IPS DF 6.9 (cell line): ENCODE data around the gene GRHL1.

Experiments used
- DNase-seq: peaks from one replicate; pipeline ENCODE4 v3.0.0-alpha.2; 2013; ENCODE audit warnings: low read depth, low spot score
- H3K27ac ChIP-seq: one replicate; pipeline ENCODE4 v1.5.1; 2013; ENCODE audit warnings: low read length, control low read depth
- H3K27me3 ChIP-seq: 2 replicates; pipeline ENCODE4 v1.6.1; 2013; ENCODE audit warnings: mild to moderate bottlenecking, low read length; ENCODE audit not compliant: control insufficient read depth, insufficient read depth
- H3K36me3 ChIP-seq: 2 replicates; pipeline ENCODE4 v1.6.1; 2013; ENCODE audit warnings: low read length; ENCODE audit not compliant: control insufficient read depth, insufficient read depth
- H3K4me1 ChIP-seq: 2 replicates; pipeline ENCODE4 v1.6.1; 2013; ENCODE audit warnings: low read length; ENCODE audit not compliant: control insufficient read depth, insufficient read depth
- H3K4me3 ChIP-seq: 2 replicates; pipeline ENCODE4 v1.5.1; 2013; ENCODE audit warnings: mild to moderate bottlenecking, low read length
- H3K9me3 ChIP-seq: 2 replicates; pipeline ENCODE4 v1.6.1; 2013; ENCODE audit warnings: low read length, inconsistent platforms; ENCODE audit not compliant: control insufficient read depth, insufficient read depth
- WGBS: extraction: QIAGEN DNeasy Blood & Tissue Kit; methylation state at CpG from one replicate; pipeline ENCODE4 v1.1.7; 2013; ENCODE audit warnings: mixed read lengths, missing lambda C conversion rate; ENCODE audit not compliant: insufficient read length, insufficient coverage; 5-methylcytosine and 5-hydroxymethylcytosine counted together

The GRHL1 gene

DNA sequence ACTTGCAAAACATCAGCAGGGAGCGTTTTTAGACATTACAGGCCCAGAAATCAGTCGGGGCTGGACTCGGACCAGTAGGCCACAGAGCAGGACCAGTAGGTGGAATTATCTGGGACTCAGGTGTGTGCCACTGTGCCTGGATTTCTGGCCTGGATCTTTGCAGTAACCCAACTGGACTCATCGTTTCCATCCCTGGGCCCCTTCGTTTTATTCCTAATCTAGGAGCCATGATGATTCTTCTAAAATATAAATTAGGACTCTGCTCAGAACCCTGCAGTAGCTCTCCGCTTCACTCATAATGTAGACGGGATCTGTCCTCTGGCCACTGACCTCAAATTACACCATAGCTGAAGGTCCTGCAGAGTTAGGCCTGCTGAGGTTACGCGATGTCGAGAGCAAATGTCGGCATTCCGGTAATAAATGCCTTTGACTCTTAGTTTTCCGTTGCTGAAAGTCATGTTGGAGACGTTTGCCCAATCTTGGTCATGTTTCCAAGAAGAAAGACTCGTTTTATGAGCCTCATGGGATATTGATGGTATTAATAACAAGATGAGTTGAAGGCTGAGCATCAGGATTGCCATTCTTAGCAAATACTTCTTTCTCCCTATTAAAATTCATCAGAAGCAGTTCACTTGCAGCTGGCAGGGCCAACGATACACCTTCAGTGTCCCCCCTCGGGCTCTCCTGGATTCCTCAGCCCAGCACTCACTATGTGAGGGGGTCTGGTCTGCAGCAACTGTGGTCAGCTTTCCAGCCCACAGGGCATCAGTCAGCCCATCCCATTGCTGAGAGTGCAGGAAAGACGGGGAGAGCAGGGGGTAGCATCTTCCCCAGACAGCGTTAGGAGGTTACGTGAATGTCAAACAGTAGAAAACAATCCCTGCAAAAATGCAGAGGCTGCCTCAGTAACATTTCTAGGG, 52.0 kb downstream of the GRHL1 start:
- Histone ChIP-seq H3K4me3 (no peak overlapping the region), H3K27ac (no peak overlapping the region), H3K4me1 (peaks cover 1% of the 10 kb centered on the region; the same call in 1 of the 2 replicates), H3K27me3 (no peaks in the 10 kb centered on the region), H3K9me3 (no peaks in the 10 kb centered on the region), H3K36me3 (no peaks in the 10 kb centered on the region)
- no peak for DNase-seq
- no CpG with 5 or more reads among the region's 20 CpGs for WGBS

DNA sequence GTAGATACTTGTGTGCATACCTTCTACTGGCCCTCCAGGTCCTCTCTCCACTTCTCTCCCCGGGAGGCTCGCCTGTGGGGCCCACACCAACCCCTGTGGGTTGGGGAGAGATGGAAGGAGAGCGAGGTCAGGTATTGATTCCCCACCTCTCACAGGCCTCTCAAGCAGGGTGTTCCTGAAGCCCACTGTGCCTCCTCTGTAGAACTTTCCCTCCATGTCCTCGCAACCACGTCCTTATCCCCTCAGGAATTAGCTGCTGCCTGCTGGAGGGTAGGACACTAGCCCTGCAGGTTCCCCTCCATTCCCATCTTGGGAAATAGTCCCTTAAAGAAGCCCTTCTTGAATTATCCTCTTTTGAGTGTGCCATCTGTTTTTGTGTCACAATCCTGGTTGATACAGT, 52.9 kb downstream of the GRHL1 start:
- Histone ChIP-seq H3K36me3 (no peaks in the 10 kb centered on the region), H3K4me1 (peaks cover 1% of the 10 kb centered on the region; the same call in 1 of the 2 replicates), H3K9me3 (no peaks in the 10 kb centered on the region), H3K27ac (no peak overlapping the region), H3K4me3 (no peak overlapping the region), H3K27me3 (no peaks in the 10 kb centered on the region)
- no CpG with 5 or more reads among the region's 5 CpGs for WGBS
- no peak for DNase-seq

DNA sequence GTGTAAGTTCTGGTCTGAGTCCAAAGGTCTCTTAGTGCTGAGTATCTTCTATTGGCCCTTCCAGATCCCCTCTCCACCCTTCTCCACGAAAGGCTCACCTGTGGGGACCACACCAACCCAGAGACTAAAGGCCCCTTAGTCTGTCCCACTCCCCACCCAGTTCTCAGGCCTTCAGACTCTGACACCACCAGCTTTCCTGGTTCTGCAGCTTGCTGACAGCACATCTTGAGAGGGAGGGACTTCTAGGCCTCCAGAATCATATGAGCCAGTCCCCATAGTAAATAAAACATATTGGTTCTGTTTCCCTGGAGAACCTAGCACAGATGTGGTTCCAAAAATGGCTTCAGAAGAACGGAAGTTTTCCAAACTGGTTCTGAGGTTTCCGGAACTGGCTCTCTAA, 53.3 kb downstream of the GRHL1 start:
- Histone ChIP-seq H3K36me3 (no peaks in the 10 kb centered on the region), H3K27ac (no peak overlapping the region), H3K4me1 (peaks cover 1% of the 10 kb centered on the region; the same call in 1 of the 2 replicates), H3K27me3 (no peaks in the 10 kb centered on the region), H3K9me3 (no peaks in the 10 kb centered on the region), H3K4me3 (no peak overlapping the region)
- no CpG with 5 or more reads among the region's 3 CpGs for WGBS
- no peak for DNase-seq

DNA sequence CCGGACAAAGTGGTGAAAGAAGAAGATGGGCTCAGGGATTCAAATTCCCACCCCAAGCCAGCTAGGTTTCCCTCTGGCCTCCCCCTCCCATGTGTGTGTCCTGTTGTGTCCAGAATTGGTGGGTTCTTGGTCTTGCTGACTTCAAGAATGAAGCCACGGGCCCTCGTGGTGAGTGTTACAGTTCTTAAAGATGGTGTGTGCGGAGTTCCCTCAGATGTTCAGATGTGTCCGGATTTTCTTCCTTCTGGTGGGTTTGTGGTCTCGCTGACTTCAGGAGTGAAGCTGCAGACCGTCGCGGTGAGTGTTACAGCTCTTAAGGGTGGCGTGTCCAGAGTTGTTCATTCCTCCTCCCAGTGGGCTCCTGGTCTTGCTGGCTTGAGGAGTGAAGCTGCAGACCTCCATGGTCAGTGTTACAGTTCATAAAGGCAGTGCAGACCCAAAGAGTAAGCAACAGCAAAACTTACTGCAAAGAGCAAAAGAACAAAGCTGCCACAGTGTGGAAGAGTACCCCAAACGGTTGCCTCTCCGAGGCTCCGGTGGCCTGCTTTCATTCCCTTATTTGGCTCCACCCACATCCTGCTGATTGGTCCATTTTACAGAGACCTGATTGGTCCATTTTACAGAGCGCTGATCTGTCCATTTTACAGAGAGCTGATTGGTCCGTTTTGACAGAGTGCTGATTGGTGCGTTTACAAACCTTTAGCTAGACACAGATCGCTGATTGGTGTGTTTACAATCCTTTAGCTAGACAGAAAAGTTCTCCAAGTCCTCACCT, 54.2 kb downstream of the GRHL1 start:
- Histone ChIP-seq H3K27me3 (no peaks in the 10 kb centered on the region), H3K4me3 (no peak overlapping the region), H3K4me1 (peaks cover 1% of the 10 kb centered on the region; the same call in 1 of the 2 replicates), H3K36me3 (no peaks in the 10 kb centered on the region), H3K27ac (no peak overlapping the region), H3K9me3 (no peaks in the 10 kb centered on the region)
- no CpG with 5 or more reads among the region's 17 CpGs for WGBS
- no peak for DNase-seq

DNA sequence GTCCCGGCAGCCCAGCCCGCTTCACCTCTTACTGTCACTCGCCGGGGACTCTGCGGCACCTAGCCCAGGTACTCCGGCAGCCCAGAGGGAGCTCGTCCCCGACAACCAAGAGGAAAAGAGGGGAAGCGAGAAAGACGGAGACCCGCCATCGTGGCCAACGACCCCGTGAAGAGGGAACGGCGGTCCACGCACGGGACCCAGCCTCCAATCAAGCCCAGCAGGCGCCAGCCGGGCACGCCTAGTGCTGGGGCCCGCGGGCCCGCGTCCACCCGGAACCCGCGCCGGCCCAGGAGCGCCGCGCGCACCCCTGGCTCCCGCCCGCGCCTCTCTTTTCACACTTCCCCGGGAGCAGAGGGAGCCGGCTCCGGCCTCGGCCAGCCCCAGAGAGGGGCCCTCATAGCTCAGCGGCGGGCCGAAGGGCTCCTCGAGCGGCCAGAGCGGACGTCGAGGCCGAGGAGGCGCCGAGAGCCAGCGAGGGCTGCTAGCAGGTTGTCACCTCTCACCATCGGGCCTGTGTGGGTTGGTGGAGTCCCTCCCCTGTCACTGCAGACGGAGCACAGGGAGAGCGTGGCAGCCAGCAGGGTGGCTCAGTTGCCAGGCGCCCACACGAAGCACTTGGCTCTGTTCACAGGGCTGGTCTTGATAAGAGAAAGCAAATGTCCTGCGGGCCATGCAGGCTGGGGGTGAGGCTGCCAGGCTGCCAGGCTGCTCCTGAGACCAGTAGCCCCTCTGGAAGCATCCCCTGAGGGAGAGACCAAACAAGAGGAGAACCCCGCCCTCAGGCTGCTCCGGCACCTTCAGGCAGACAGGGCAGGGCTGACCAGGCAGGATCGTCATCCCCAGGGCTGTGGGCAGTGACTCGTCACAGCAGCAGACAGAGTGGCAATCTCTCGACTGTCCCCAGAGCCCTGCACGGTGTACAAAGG, 55.0 kb downstream of the GRHL1 start:
- Histone ChIP-seq H3K4me1 (peaks cover 1% of the 10 kb centered on the region; the same call in 1 of the 2 replicates), H3K27ac (no peak overlapping the region), H3K4me3 (no peak overlapping the region), H3K9me3 (no peaks in the 10 kb centered on the region), H3K36me3 (no peaks in the 10 kb centered on the region), H3K27me3 (no peaks in the 10 kb centered on the region)
- no peak for DNase-seq
- WGBS, result no CpG with 5 or more reads among the region's 64 CpGs

DNA sequence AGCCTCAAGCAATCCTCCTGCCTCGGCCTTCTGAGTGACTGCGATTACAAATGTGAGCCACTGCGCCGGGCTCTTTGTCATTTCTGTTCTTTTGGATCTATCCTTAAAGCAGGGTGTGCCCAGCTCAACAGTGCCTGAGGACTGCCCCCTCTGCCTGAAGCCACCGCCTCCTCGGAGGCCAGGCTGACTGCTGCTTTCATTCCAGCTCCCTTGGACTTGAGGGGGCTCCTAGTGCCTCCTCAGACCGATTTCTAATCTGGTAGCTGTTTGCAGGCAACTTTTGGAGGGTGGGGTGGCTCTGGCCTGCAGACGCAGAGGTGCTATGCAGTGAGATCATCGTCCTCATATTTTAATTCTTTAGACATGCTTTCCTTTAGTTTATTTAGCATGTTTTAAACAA, 55.9 kb downstream of the GRHL1 start:
- Histone ChIP-seq H3K4me3 (no peak overlapping the region), H3K9me3 (no peaks in the 10 kb centered on the region), H3K4me1 (peaks cover 1% of the 10 kb centered on the region; the same call in 1 of the 2 replicates), H3K36me3 (no peaks in the 10 kb centered on the region), H3K27me3 (no peaks in the 10 kb centered on the region), H3K27ac (no peak overlapping the region)
- DNase-seq, result no peak
- no CpG with 5 or more reads among the region's 9 CpGs for WGBS

DNA sequence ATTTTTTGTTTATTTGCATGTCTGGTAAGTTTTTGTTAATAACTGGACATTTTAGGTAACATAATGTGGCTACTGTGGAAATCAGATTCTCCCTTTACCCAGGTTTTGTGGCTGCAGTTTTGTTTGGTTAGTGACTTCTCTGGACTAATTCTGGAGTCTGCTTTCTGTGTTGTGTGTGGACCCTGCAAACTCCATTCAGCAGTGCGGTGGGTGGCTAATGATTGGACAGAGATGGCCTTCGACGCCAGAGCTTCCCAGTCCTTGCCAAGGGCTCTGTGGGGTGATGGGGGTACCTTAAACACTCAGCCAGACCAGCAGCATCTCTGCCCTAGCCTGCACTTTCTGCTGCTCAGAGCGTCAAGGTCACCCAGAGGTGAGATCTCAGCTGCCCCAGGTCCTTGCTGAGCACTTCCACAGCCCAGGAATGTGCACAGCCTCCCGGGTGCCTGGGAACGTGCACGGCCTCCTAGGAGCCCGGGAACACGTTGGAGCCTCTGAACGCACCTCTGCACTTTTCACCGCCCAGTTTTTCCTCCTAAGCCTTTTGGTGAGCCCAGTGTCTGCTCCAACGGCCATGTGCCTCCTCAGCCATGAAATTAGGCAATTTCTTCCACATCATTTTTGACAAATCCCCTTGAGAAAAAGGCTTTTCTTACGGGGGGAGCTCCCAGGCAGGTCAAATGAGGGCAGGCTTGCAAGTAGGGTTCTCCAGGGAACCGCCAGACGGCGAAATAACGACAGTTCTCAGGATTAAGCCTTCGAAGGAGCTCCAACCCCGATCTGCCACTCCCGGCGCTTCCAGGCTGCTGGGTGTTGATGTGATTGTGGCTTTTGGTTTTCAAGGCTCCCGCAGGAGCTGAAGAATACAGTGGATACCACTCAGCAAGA, 56.7 kb downstream of the GRHL1 start:
- peaks cover 1% of the 10 kb centered on the region; the same call in 1 of the 2 replicates for H3K4me1 ChIP-seq
- DNase-seq, result no peak
- H3K4me3 ChIP-seq, result no peak overlapping the region
- H3K27ac ChIP-seq, result no peak overlapping the region
- H3K9me3 ChIP-seq, result no peaks in the 10 kb centered on the region
- H3K36me3 ChIP-seq, result no peaks in the 10 kb centered on the region
- WGBS, result no CpG with 5 or more reads among the region's 22 CpGs
- H3K27me3 ChIP-seq, result no peaks in the 10 kb centered on the region

DNA sequence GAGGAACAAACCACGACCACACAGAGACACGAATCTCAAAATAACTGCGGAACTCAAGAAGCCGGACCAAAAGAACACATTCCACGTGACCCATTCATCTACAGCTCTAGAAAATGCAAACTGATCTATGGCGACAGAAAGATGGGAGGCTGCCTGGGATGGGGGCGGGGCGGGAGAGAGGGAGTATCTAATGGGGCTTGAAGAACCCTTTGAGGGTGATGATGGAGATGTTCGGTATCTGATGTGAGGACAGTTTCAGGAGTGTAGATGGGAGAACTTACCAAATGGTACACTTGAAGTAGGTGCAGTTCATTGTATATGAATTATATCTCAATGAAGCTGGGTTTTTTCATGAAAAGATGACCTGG, 57.3 kb downstream of the GRHL1 start:
- H3K4me3 ChIP-seq, result no peak overlapping the region
- H3K27me3 ChIP-seq, result no peaks in the 10 kb centered on the region
- WGBS, result no CpG with 5 or more reads among the region's 9 CpGs
- no peaks in the 10 kb centered on the region for H3K36me3 ChIP-seq
- no peak overlapping the region for H3K27ac ChIP-seq
- H3K4me1 ChIP-seq, result peaks cover 1% of the 10 kb centered on the region; the same call in 1 of the 2 replicates
- no peak for DNase-seq
- H3K9me3 ChIP-seq, result no peaks in the 10 kb centered on the region

DNA sequence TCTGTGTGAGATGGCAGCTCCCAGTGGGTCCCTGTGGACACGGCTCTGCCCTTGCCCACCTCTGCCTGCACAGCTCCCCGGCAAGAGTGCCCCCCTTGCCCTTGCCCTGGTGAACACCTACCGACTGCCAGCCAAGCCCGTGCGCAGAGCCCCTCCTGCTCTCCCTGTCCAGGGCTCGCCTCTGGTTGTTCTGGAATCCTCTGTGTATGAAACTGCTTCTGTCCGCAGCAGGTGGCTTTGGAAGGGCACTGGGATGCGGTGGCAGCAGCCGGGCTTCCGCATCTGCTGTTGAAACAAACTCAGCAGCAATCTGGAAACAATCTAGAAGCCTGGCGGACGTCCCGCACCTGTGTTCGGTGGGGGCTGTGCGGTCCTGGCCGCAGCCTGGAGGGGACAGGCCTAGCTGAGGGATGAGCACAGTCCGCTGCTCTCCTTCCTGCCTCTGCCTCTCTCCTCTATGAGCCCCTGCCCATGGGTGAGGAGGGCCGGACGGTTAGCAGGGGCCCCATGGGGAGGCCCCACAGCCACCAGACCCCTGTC, 57.8 kb downstream of the GRHL1 start:
- WGBS, result no CpG with 5 or more reads among the region's 19 CpGs
- Histone ChIP-seq H3K27me3 (no peaks in the 10 kb centered on the region), H3K4me1 (peaks cover 1% of the 10 kb centered on the region; the same call in 1 of the 2 replicates), H3K27ac (no peak overlapping the region), H3K4me3 (no peak overlapping the region), H3K9me3 (no peaks in the 10 kb centered on the region), H3K36me3 (no peaks in the 10 kb centered on the region)
- DNase-seq, result no peak
